ENCODE data around the gene EMSY. TPM values are rescaled to one million over a fixed set of nuclear protein-coding genes. Genes with fewer than 3 reads are reported as not detected.
A peak's percentile ranks its signal among the peaks of the same experiment; 100 is the strongest.

The EMSY gene
- total and polyA plus RNA-seq, 4 experiments from 2014 or later, result 9.5 to 52.9 (median 34.9) TPM

GRCh38 chr11:76471382-76471781 is 26.6 kb downstream of the EMSY start:
- Mint-ChIP-seq H3K36me3 (peaks cover 48 to 69% of the 10 kb centered on the region in 2 donors), H3K27ac (peak overlapping the region in 1 of 7 donors; percentile 78), H3K4me1 (peaks cover 6 to 13% (median 7%) of the 10 kb centered on the region in 4 donors), H3K4me3 (no peak overlapping the region), H3K27me3 (no peaks in the 10 kb centered on the region), H3K9me3 (no peaks in the 10 kb centered on the region)
- Histone ChIP-seq H3K4me3 (ENCODE audit: low read length in 2 of 2) (no peak overlapping the region), H3K4me1 (ENCODE audit: insufficient read depth, low read length) (no peaks in the 10 kb centered on the region), H3K27ac (ENCODE audit: low read depth, low read length) (no peak overlapping the region), H3K36me3 (ENCODE audit: insufficient read depth, low read length) (peaks cover 17% of the 10 kb centered on the region), H3K9me3 (ENCODE audit: control insufficient read depth in 1 of 2, low read length in 2 of 2) (no peaks in the 10 kb centered on the region), H3K27me3 (ENCODE audit: insufficient read depth, low read length) (no peaks in the 10 kb centered on the region)
- intact Hi-C loops (cut with micrococcal nuclease), result no loop called here
- DNase-seq, result no peak
- ChIA-PET CTCF (ENCODE audit: partially characterized antibody) (no interaction called here), POLR2A (ENCODE audit: partially characterized antibody) (no interaction called here)

GRCh38 chr11:76480241-76480640 is 35.4 kb downstream of the EMSY start:
- Histone ChIP-seq H3K27ac (ENCODE audit: low read depth, low read length) (no peak overlapping the region), H3K9me3 (ENCODE audit: control insufficient read depth in 1 of 2, low read length in 2 of 2) (no peaks in the 10 kb centered on the region), H3K4me3 (ENCODE audit: low read length in 2 of 2) (no peak overlapping the region), H3K27me3 (ENCODE audit: insufficient read depth, low read length) (no peaks in the 10 kb centered on the region), H3K4me1 (ENCODE audit: insufficient read depth, low read length) (no peaks in the 10 kb centered on the region), H3K36me3 (ENCODE audit: insufficient read depth, low read length) (peaks cover 12% of the 10 kb centered on the region)
- CTCF ChIA-PET (ENCODE audit: partially characterized antibody), result no interaction called here
- intact Hi-C loops (cut with micrococcal nuclease), result no loop called here
- Mint-ChIP-seq H3K4me3 (no peak overlapping the region), H3K27me3 (no peaks in the 10 kb centered on the region), H3K9me3 (peaks cover 0 to 8% (median 2%) of the 10 kb centered on the region in 8 donors), H3K36me3 (peaks cover 37 to 49% of the 10 kb centered on the region in 2 donors), H3K4me1 (peaks cover 9 to 21% (median 13%) of the 10 kb centered on the region in 4 donors), H3K27ac (peak overlapping the region in 1 of 7 donors; percentile 4)
- DNase-seq, result no peak
- POLR2A ChIA-PET (ENCODE audit: partially characterized antibody), result no interaction called here

- H3K9me3 ChIP-seq (ENCODE audit: control insufficient read depth in 1 of 2, low read length in 2 of 2), result no peaks in the 10 kb centered on the region
- ChIA-PET POLR2A (ENCODE audit: partially characterized antibody) (no interaction called here), CTCF (ENCODE audit: partially characterized antibody) (no interaction called here)
- no peaks in the 10 kb centered on the region for H3K9me3 Mint-ChIP-seq
- H3K4me3 Mint-ChIP-seq, result no peak overlapping the region
- peak overlapping the region in 1 of 7 donors; percentile 31 for H3K27ac Mint-ChIP-seq
- H3K4me3 ChIP-seq (ENCODE audit: low read length in 2 of 2), result no peak overlapping the region
- H3K27me3 Mint-ChIP-seq, result no peaks in the 10 kb centered on the region
- peaks cover under 1% of the 10 kb centered on the region for H3K36me3 ChIP-seq (ENCODE audit: insufficient read depth, low read length)
- peaks cover 3 to 14% (median 11%) of the 10 kb centered on the region in 4 donors for H3K4me1 Mint-ChIP-seq
- no peaks in the 10 kb centered on the region for H3K27me3 ChIP-seq (ENCODE audit: insufficient read depth, low read length)
- intact Hi-C loops (cut with micrococcal nuclease), result no loop called here
- H3K4me1 ChIP-seq (ENCODE audit: insufficient read depth, low read length), result peaks cover 8% of the 10 kb centered on the region
- no peak for DNase-seq
- H3K27ac ChIP-seq (ENCODE audit: low read depth, low read length), result no peak overlapping the region
- peaks cover 34 to 35% of the 10 kb centered on the region in 2 donors for H3K36me3 Mint-ChIP-seq
Observed at GRCh38 chr11:76491644-76492043, 46.8 kb downstream of the EMSY start.

- Mint-ChIP-seq H3K27me3 (no peaks in the 10 kb centered on the region), H3K4me1 (peaks cover 3 to 15% (median 13%) of the 10 kb centered on the region in 4 donors), H3K27ac (no peak overlapping the region), H3K36me3 (peaks cover 43 to 45% of the 10 kb centered on the region in 2 donors), H3K4me3 (no peak overlapping the region), H3K9me3 (no peaks in the 10 kb centered on the region)
- intact Hi-C loops (cut with micrococcal nuclease), result no loop called here
- ChIA-PET POLR2A (ENCODE audit: partially characterized antibody) (no interaction called here), CTCF (ENCODE audit: partially characterized antibody) (no interaction called here)
- Histone ChIP-seq H3K36me3 (ENCODE audit: insufficient read depth, low read length) (peaks cover 4% of the 10 kb centered on the region), H3K9me3 (ENCODE audit: control insufficient read depth in 1 of 2, low read length in 2 of 2) (no peaks in the 10 kb centered on the region), H3K27ac (ENCODE audit: low read depth, low read length) (no peak overlapping the region), H3K4me3 (ENCODE audit: low read length in 2 of 2) (no peak overlapping the region), H3K27me3 (ENCODE audit: insufficient read depth, low read length) (no peaks in the 10 kb centered on the region), H3K4me1 (ENCODE audit: insufficient read depth, low read length) (peaks cover 8% of the 10 kb centered on the region)
- no peak for DNase-seq
Observed at GRCh38 chr11:76493040-76493439, 48.2 kb downstream of the EMSY start.

GRCh38 chr11:76493626-76494539 is 49.1 kb downstream of the EMSY start:
- Mint-ChIP-seq H3K4me1 (peaks cover 3 to 15% (median 13%) of the 10 kb centered on the region in 4 donors), H3K4me3 (peak overlapping the region in 2 of 8 donors; percentile 17 to 59), H3K36me3 (peaks cover 46 to 48% of the 10 kb centered on the region in 2 donors), H3K27ac (peak overlapping the region in 3 of 7 donors; percentile 30 to 71 (median 42)), H3K9me3 (no peaks in the 10 kb centered on the region), H3K27me3 (no peaks in the 10 kb centered on the region)
- intact Hi-C loops (cut with micrococcal nuclease), result no loop called here
- ChIA-PET CTCF (ENCODE audit: partially characterized antibody) (no interaction called here), POLR2A (ENCODE audit: partially characterized antibody) (no interaction called here)
- Histone ChIP-seq H3K36me3 (ENCODE audit: insufficient read depth, low read length) (peaks cover 4% of the 10 kb centered on the region), H3K4me1 (ENCODE audit: insufficient read depth, low read length) (peaks cover 8% of the 10 kb centered on the region), H3K27me3 (ENCODE audit: insufficient read depth, low read length) (no peaks in the 10 kb centered on the region), H3K9me3 (ENCODE audit: control insufficient read depth in 1 of 2, low read length in 2 of 2) (no peaks in the 10 kb centered on the region), H3K27ac (ENCODE audit: low read depth, low read length) (no peak overlapping the region), H3K4me3 (ENCODE audit: low read length in 2 of 2) (no peak overlapping the region)
- DNase-seq, result no peak

GRCh38 chr11:76495019-76495418 is 50.2 kb downstream of the EMSY start:
- H3K36me3 Mint-ChIP-seq, result peaks cover 42 to 47% of the 10 kb centered on the region in 2 donors
- peaks cover 3 to 14% (median 13%) of the 10 kb centered on the region in 4 donors for H3K4me1 Mint-ChIP-seq
- no peaks in the 10 kb centered on the region for H3K9me3 Mint-ChIP-seq
- Histone ChIP-seq H3K27ac (ENCODE audit: low read depth, low read length) (no peak overlapping the region), H3K4me1 (ENCODE audit: insufficient read depth, low read length) (peaks cover 8% of the 10 kb centered on the region), H3K9me3 (ENCODE audit: control insufficient read depth in 1 of 2, low read length in 2 of 2) (no peaks in the 10 kb centered on the region), H3K4me3 (ENCODE audit: low read length in 2 of 2) (no peak overlapping the region), H3K27me3 (ENCODE audit: insufficient read depth, low read length) (no peaks in the 10 kb centered on the region), H3K36me3 (ENCODE audit: insufficient read depth, low read length) (peaks cover 4% of the 10 kb centered on the region)
- CTCF ChIA-PET (ENCODE audit: partially characterized antibody), result no interaction called here
- no peaks in the 10 kb centered on the region for H3K27me3 Mint-ChIP-seq
- intact Hi-C loops (cut with micrococcal nuclease), result no loop called here
- POLR2A ChIA-PET (ENCODE audit: partially characterized antibody), result no interaction called here
- H3K27ac Mint-ChIP-seq, result peak overlapping the region in 6 of 7 donors; percentile 7 to 78 (median 69)
- DNase-seq, result peak in 1 of 5 donors; percentile 5
- H3K4me3 Mint-ChIP-seq, result peak overlapping the region in 3 of 8 donors; percentile 26 to 68 (median 27)

GRCh38 chr11:76496174-76496573 is 51.4 kb downstream of the EMSY start:
- Mint-ChIP-seq H3K9me3 (peaks cover 0 to 3% (median 2%) of the 10 kb centered on the region in 8 donors), H3K4me1 (peaks cover 3 to 14% (median 13%) of the 10 kb centered on the region in 4 donors), H3K4me3 (no peak overlapping the region), H3K27me3 (no peaks in the 10 kb centered on the region), H3K27ac (peak overlapping the region in 5 of 7 donors; percentile 2 to 45 (median 29)), H3K36me3 (peaks cover 49 to 56% of the 10 kb centered on the region in 2 donors)
- no peak overlapping the region for H3K27ac ChIP-seq (ENCODE audit: low read depth, low read length)
- intact Hi-C loops (cut with micrococcal nuclease), result no loop called here
- DNase-seq, result no peak
- ChIA-PET CTCF (ENCODE audit: partially characterized antibody) (no interaction called here), POLR2A (ENCODE audit: partially characterized antibody) (no interaction called here)
- peaks cover 11% of the 10 kb centered on the region for H3K36me3 ChIP-seq (ENCODE audit: insufficient read depth, low read length)
- H3K9me3 ChIP-seq (ENCODE audit: control insufficient read depth in 1 of 2, low read length in 2 of 2), result no peaks in the 10 kb centered on the region
- H3K27me3 ChIP-seq (ENCODE audit: insufficient read depth, low read length), result no peaks in the 10 kb centered on the region
- H3K4me1 ChIP-seq (ENCODE audit: insufficient read depth, low read length), result peaks cover 8% of the 10 kb centered on the region
- no peak overlapping the region for H3K4me3 ChIP-seq (ENCODE audit: low read length in 2 of 2)

Measured in CD4-positive, alpha-beta memory T cell (primary cell).